Activated CD4-positive, alpha-beta T cell treated with anti-CD3 and anti-CD28 coated beads, Interleukin-2, amount 50 U/mL, for 4 hours (primary cell): ENCODE data around the gene CASTOR2.
"Not testable (repeated sequence)": the region's sequence is repeated elsewhere in the genome, so short reads cannot be mapped to it uniquely, and the experiment has no call there.

Experiments
- DNase-seq, 2 experiments: peaks; one replicate each; pipeline ENCODE4 v3.0.0-alpha.2; 2020

CASTOR2 gene

GRCh38 chr7:75055830-75056772 is 91.6 kb downstream of the CASTOR2 start:
- no peak for DNase-seq

- no peak for DNase-seq
These were observed 93.9 kb downstream of the CASTOR2 start for GRCh38 chr7:75058406-75058805.

- no peak for DNase-seq
These were observed 99.8 kb downstream of the CASTOR2 start for GRCh38 chr7:75064291-75064690.

GRCh38 chr7:75064801-75065200 is 100.3 kb downstream of the CASTOR2 start:
- no peak for DNase-seq

GRCh38 chr7:75066521-75066920 is 102.0 kb downstream of the CASTOR2 start:
- DNase-seq: no peak

GRCh38 chr7:75072981-75073283 is 108.4 kb downstream of the CASTOR2 start:
- DNase-seq: no peak

GRCh38 chr7:75074262-75074641 is 109.7 kb downstream of the CASTOR2 start:
- DNase-seq: not testable (repeated sequence)
